Bronchial epithelial cell (primary cell): ENCODE data around the gene SMURF1. TPM values are rescaled to one million over a fixed set of nuclear protein-coding genes. Genes with fewer than 3 reads are reported as not detected.

Experiments used
- DNase-seq: peaks from one replicate; pipeline ENCODE4 v3.0.0-alpha.2; 2010; ENCODE audit warnings: low read depth
- FAIRE-seq: peaks from 2 replicates; lab custom pipeline; 2011; peaks lifted over from hg19 to GRCh38; lab: Jason Lieb, UNC
- H3K27me3 ChIP-seq: 2 replicates; pipeline ENCODE4 v1.5.1; 2011; ENCODE audit warnings: low read length; ENCODE audit not compliant: control insufficient read depth, insufficient read depth
- H3K36me3 ChIP-seq: 2 replicates; pipeline ENCODE4 v1.5.1; 2011; ENCODE audit warnings: low read length; ENCODE audit not compliant: control insufficient read depth, insufficient read depth
- H3K4me3 ChIP-seq: 2 replicates; pipeline ENCODE4 v1.5.1; 2011; ENCODE audit warnings: mild to moderate bottlenecking, low read depth, low read length, control low read depth
- CTCF ChIP-seq: IDR thresholded peaks from 2 replicates; pipeline ENCODE4 v1.5.1; 2011; ENCODE audit warnings: mild to moderate bottlenecking, moderate library complexity, low read length, control low read depth, inconsistent platforms; ENCODE audit not compliant: insufficient read depth, severe bottlenecking
- total RNA-seq: library from RNA; depleted of rRNA; stranded (reverse); fragments of >200 nt; gene quantifications from 2 replicates; pipeline ENCODE4 v1.2.1, GENCODE V29; 2014

SMURF1 gene
- total RNA-seq, 1 donor from 2014 or later: 42.4 TPM

GRCh38 chr7:99094401-99094800 is 49.5 kb downstream of the SMURF1 start:
- H3K36me3 ChIP-seq: no peaks in the 10 kb centered on the region
- no peak for TF ChIP-seq CTCF
- FAIRE-seq (no peak), DNase-seq (no peak)
- H3K4me3 ChIP-seq: no peak overlapping the region
- no peaks in the 10 kb centered on the region for H3K27me3 ChIP-seq

GRCh38 chr7:99092064-99092720 is 51.7 kb downstream of the SMURF1 start:
- Histone ChIP-seq H3K4me3 (no peak overlapping the region), H3K27me3 (no peaks in the 10 kb centered on the region), H3K36me3 (no peaks in the 10 kb centered on the region)
- DNase-seq (no peak), FAIRE-seq (no peak)
- no peak for TF ChIP-seq CTCF

GRCh38 chr7:99090771-99091542 is 53.0 kb downstream of the SMURF1 start:
- no peaks in the 10 kb centered on the region for H3K27me3 ChIP-seq
- FAIRE-seq (no peak), DNase-seq (peak; percentile 29)
- no peak overlapping the region for H3K4me3 ChIP-seq
- H3K36me3 ChIP-seq: no peaks in the 10 kb centered on the region
- TF ChIP-seq CTCF: no peak

GRCh38 chr7:99089914-99090629 is 53.8 kb downstream of the SMURF1 start:
- no peak for TF ChIP-seq CTCF
- no peak for FAIRE-seq
- Histone ChIP-seq H3K36me3 (no peaks in the 10 kb centered on the region), H3K4me3 (no peak overlapping the region), H3K27me3 (no peaks in the 10 kb centered on the region)
- no peak for DNase-seq

- DNase-seq (no peak), FAIRE-seq (no peak)
- no peaks in the 10 kb centered on the region for H3K27me3 ChIP-seq
- H3K4me3 ChIP-seq: no peak overlapping the region
- no peaks in the 10 kb centered on the region for H3K36me3 ChIP-seq
- TF ChIP-seq CTCF: no peak
These were observed 57.0 kb downstream of the SMURF1 start for GRCh38 chr7:99086944-99087343.
